HCT116 (cell line): ENCODE measurements around the gene RGCC. TPM values are rescaled to one million over a fixed set of nuclear protein-coding genes. Genes with fewer than 3 reads are reported as not detected.

Experiments used
- ATAC-seq: fragments of 200-7000 bp; cut with Tn5 transposase; 2 replicates; pipeline ENCODE4 v1.9.1; 2020; ENCODE audit warnings: mild to moderate bottlenecking, moderate library complexity
- BruUV-seq: library from RNA; stranded (reverse); fragments of 400-500 nt; replicated peaks from 2 replicates; lab custom pipeline; 2021; lab: Mats Ljungman, UMichigan
- CTCF ChIA-PET: fragments of 300-600 bp; sonication (Branson Sonifier 250); formaldehyde crosslinking; loops from one replicate; lab custom pipeline; 2021; ENCODE audit warnings: antibody characterized with exemption; lab: Charles Lee
- POLR2A ChIA-PET: fragments of 300-600, 350-600 bp; sonication (Branson Sonifier 250); formaldehyde crosslinking; loops from one replicate; lab custom pipeline; 2021; ENCODE audit warnings: antibody characterized with exemption; lab: Charles Lee
- RAD21 ChIA-PET, 2 experiments: fragments of 300-600 bp; sonication (Branson Sonifier 250); formaldehyde crosslinking; loops; one replicate each; lab custom pipeline; 2023; ENCODE audit warnings: low total read pairs in 2 of 2; ENCODE audit not compliant: uncharacterized antibody in 2 of 2, unreplicated experiment in 2 of 2, low non-redundant PET in 1 of 2; lab: Charles Lee
- DNase-seq: peaks from one replicate; pipeline ENCODE4 v3.0.0-alpha.2; 2010; ENCODE audit warnings: low read depth, low spot score
- H2AFZ ChIP-seq: fragments of 200-600 bp; shearing (Covaris generic), sonication (generic); 2 replicates; pipeline ENCODE4 v1.6.1; 2017; ENCODE audit warnings: low read depth, mixed run types, mixed read lengths, antibody characterized with exemption, low read length; ENCODE audit not compliant: poor library complexity, severe bottlenecking
- H3K27ac ChIP-seq: 2 replicates; pipeline ENCODE4 v1.5.1; 2012; ENCODE audit warnings: low read depth, low read length
- H3K27me3 ChIP-seq: fragments of 200-600 bp; sonication (generic); 2 replicates; pipeline ENCODE4 v1.6.1; 2016; ENCODE audit warnings: mixed run types, low read length, mixed read lengths; ENCODE audit not compliant: insufficient read depth
- H3K36me3 ChIP-seq, 2 experiments: fragments of 200-500 bp in 1 of 2; fragments of 200-600 bp in 1 of 2; sonication (Bioruptor generic) in 1 of 2; sonication (generic) in 1 of 2; 2 replicates each; pipeline versions ENCODE4 v1.5.1 to v1.6.1; 2014 to 2016; ENCODE audit warnings: low read length in 2 of 2, inconsistent platforms in 1 of 2, mixed read lengths in 1 of 2, mixed run types in 1 of 2; ENCODE audit not compliant: insufficient read depth in 2 of 2, control insufficient read depth in 1 of 2
- H3K4me1 ChIP-seq, 2 experiments: fragments of 200-600 bp in 1 of 2; sonication (generic) in 1 of 2; 2 replicates each; pipeline versions ENCODE4 v1.5.1 to v1.6.1; 2012 to 2017; ENCODE audit warnings: low read length in 2 of 2, inconsistent platforms in 1 of 2, mild to moderate bottlenecking in 1 of 2, mixed read lengths in 1 of 2, mixed run types in 1 of 2, moderate library complexity in 1 of 2; ENCODE audit not compliant: insufficient read depth in 2 of 2, control insufficient read depth in 1 of 2
- H3K4me2 ChIP-seq: fragments of 200-600 bp; sonication (generic); 2 replicates; pipeline ENCODE4 v1.6.1; 2017; ENCODE audit warnings: mixed run types, low read length, mixed read lengths
- H3K4me3 ChIP-seq, 2 experiments: fragments of 200-600 bp in 1 of 2; sonication (generic) in 1 of 2; replicated peaks in 1 of 2; 2 replicates each; pipeline ENCODE4 v1.5.1; 2011 to 2016; ENCODE audit warnings: low read length in 2 of 2, control low read depth in 1 of 2, low read depth in 1 of 2, mild to moderate bottlenecking in 1 of 2, mixed read lengths in 1 of 2, mixed run types in 1 of 2
- H3K79me2 ChIP-seq: fragments of 200-600 bp; sonication (generic); 2 replicates; pipeline ENCODE4 v1.6.1; 2017; ENCODE audit warnings: mild to moderate bottlenecking, mixed run types, low read length, moderate library complexity, mixed read lengths; ENCODE audit not compliant: insufficient read depth
- H3K9ac ChIP-seq: fragments of 200-600 bp; sonication (generic); 2 replicates; pipeline ENCODE4 v1.6.1; 2016; ENCODE audit warnings: low read length, mixed read lengths
- H3K9me2 ChIP-seq: fragments of 200-600 bp; sonication (generic), shearing (Covaris generic); 2 replicates; pipeline ENCODE4 v1.6.1; 2017; ENCODE audit warnings: mixed run types, mild to moderate bottlenecking, moderate library complexity; ENCODE audit not compliant: insufficient read depth
- H3K9me3 ChIP-seq, 2 experiments: fragments of 200-500 bp in 1 of 2; fragments of 200-600 bp in 1 of 2; sonication (Bioruptor generic) in 1 of 2; sonication (generic) in 1 of 2; 2 replicates each; pipeline ENCODE4 v1.6.1; 2014 to 2017; ENCODE audit warnings: low read length in 2 of 2, mixed read lengths in 2 of 2, inconsistent platforms in 1 of 2, low read depth in 1 of 2, mild to moderate bottlenecking in 1 of 2, mixed run types in 1 of 2, moderate library complexity in 1 of 2; ENCODE audit not compliant: control insufficient read depth in 1 of 2, insufficient read depth in 1 of 2
- H4K20me1 ChIP-seq: fragments of 200-600 bp; sonication (generic), shearing (Covaris generic); 2 replicates; pipeline ENCODE4 v1.6.1; 2017; ENCODE audit warnings: mixed run types, mild to moderate bottlenecking, moderate library complexity; ENCODE audit not compliant: insufficient read depth
- CBX3 ChIP-seq: IDR thresholded peaks from 2 replicates; pipeline ENCODE4 v1.6.1; 2012; ENCODE audit warnings: low read depth
- EZH2phosphoT487 ChIP-seq: fragments of 200-600 bp; IDR thresholded peaks from 2 replicates; pipeline ENCODE4 v1.6.1; 2018; ENCODE audit warnings: antibody characterized with exemption, borderline replicate concordance
- SP1 ChIP-seq: IDR thresholded peaks from 2 replicates; pipeline ENCODE4 v1.6.1; 2012; ENCODE audit warnings: low read depth
- SRF ChIP-seq: IDR thresholded peaks from 2 replicates; pipeline ENCODE4 v1.6.1; 2012; ENCODE audit warnings: low read depth
- TCF7L2 ChIP-seq: IDR thresholded peaks from 2 replicates; pipeline ENCODE4 v1.7.0; 2011; ENCODE audit warnings: borderline replicate concordance, inconsistent platforms; ENCODE audit not compliant: insufficient read depth, insufficient read length; ENCODE audit errors: extremely low read depth
- YY1 ChIP-seq: IDR thresholded peaks from 2 replicates; pipeline ENCODE4 v1.6.1; 2011; ENCODE audit warnings: low read length, low read depth, moderate library complexity, mild to moderate bottlenecking; ENCODE audit not compliant: insufficient replicate concordance; ENCODE audit errors: extremely low read depth
- ZBTB33 ChIP-seq: IDR thresholded peaks from 2 replicates; pipeline ENCODE4 v1.6.1; 2011; ENCODE audit warnings: mild to moderate bottlenecking, low read length, moderate library complexity; ENCODE audit not compliant: insufficient replicate concordance; ENCODE audit errors: extremely low read depth
- ZFX ChIP-seq: fragments of 450-650 bp; IDR thresholded peaks from 2 replicates; pipeline ENCODE4 v1.6.1; 2017
- ZNF274 ChIP-seq: fragments of 200-500 bp; sonication (Bioruptor generic); IDR thresholded peaks from 2 replicates; pipeline ENCODE4 v1.6.1; 2014; ENCODE audit warnings: mild to moderate bottlenecking, low read depth, low read length, inconsistent platforms
- intact Hi-C: fragments of 100-400 bp; cut with micrococcal nuclease; formaldehyde crosslinking; loops from 2 replicates; pipeline ENCODE4 v1.10.0; 2022
- total RNA-seq: library from RNA; stranded (reverse); gene quantifications from one replicate; pipeline ENCODE4 v1.2.1, GENCODE V29; 2021; ENCODE audit not compliant: unreplicated experiment
- TF ChIP-seq, protein P1 (sequence below), 3 experiments: fragments of 200-600 bp in 1 of 3; sonication (generic) in 1 of 3; IDR thresholded peaks in 2 of 3; conservative IDR thresholded peaks in 1 of 3; 2 replicates each; pipeline ENCODE4 v1.5.1; 2012 to 2017; ENCODE audit warnings: low read depth in 2 of 3, low read length in 2 of 3, antibody characterized with exemption in 1 of 3, borderline replicate concordance in 1 of 3, control low read depth in 1 of 3, mild to moderate bottlenecking in 1 of 3, mixed read lengths in 1 of 3, mixed run types in 1 of 3, moderate library complexity in 1 of 3; ENCODE audit not compliant: insufficient read depth in 1 of 3
- TF ChIP-seq, protein P2 (sequence below): IDR thresholded peaks from 2 replicates; pipeline ENCODE4 v1.6.1; 2012; ENCODE audit warnings: low read depth

The RGCC gene
- total RNA-seq, 1 experiment from 2014 or later: 3.2 TPM

GRCh38 chr13:41409611-41410010 is 47.7 kb upstream of the RGCC start:
- ChIA-PET RAD21 (no interaction called here), CTCF (no interaction called here), POLR2A (no interaction called here)
- Histone ChIP-seq H3K4me3 (no peak overlapping the region), H3K79me2 (no peaks in the 10 kb centered on the region), H3K4me1 (0 out of 4 replicates have a peak, but pooled peaks cover 0 to 4% of the 10 kb centered on the region in 2 experiments), H3K27me3 (no peaks in the 10 kb centered on the region), H3K9me2 (no peaks in the 10 kb centered on the region), H3K4me2 (no peak overlapping the region), H3K9me3 (no peaks in the 10 kb centered on the region), H3K36me3 (no peaks in the 10 kb centered on the region), H2AFZ (no peak overlapping the region), H4K20me1 (no peaks in the 10 kb centered on the region), H3K27ac (no peak overlapping the region), H3K9ac (no peak overlapping the region)
- TF ChIP-seq, protein P1, sequence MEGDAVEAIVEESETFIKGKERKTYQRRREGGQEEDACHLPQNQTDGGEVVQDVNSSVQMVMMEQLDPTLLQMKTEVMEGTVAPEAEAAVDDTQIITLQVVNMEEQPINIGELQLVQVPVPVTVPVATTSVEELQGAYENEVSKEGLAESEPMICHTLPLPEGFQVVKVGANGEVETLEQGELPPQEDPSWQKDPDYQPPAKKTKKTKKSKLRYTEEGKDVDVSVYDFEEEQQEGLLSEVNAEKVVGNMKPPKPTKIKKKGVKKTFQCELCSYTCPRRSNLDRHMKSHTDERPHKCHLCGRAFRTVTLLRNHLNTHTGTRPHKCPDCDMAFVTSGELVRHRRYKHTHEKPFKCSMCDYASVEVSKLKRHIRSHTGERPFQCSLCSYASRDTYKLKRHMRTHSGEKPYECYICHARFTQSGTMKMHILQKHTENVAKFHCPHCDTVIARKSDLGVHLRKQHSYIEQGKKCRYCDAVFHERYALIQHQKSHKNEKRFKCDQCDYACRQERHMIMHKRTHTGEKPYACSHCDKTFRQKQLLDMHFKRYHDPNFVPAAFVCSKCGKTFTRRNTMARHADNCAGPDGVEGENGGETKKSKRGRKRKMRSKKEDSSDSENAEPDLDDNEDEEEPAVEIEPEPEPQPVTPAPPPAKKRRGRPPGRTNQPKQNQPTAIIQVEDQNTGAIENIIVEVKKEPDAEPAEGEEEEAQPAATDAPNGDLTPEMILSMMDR (IDR thresholded peaks at IDR 0.05 in 2 of 3, conservative IDR thresholded peaks at IDR 0.05 in 1 of 3; ENCODE audit: borderline replicate concordance in 1 of 3, insufficient read depth in 1 of 3, low read depth in 2 of 3, low read length in 2 of 3): no peak
- TF ChIP-seq SRF (no peak), ZNF274 (no peak), TCF7L2 (no peak)
- BruUV-seq: no TSS peak
- intact Hi-C loops: no loop called here
- DNase-seq (no peak), ATAC-seq (no peak)

DNA sequence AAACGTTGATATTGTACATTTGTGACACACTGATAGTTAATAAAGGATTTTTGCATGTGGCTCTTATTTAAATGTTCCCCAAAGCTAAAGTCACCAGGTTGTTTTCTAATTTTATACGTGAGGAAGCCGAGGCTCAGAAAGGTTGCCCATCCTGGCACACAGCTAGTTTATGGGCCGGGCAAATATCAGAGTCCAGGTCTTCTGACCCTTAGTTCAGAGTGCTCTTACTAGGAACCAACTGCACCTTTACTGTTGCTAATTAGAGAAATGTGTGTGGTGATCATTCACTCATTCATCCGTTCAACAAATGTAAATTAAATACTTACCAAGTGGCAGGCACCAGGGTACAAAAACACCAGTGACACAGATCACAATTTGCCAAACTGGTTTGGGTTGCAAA is 46.3 kb upstream of the RGCC start:
- Histone ChIP-seq H3K9ac (no peak overlapping the region), H4K20me1 (no peaks in the 10 kb centered on the region), H3K27ac (no peak overlapping the region), H3K9me2 (no peaks in the 10 kb centered on the region), H3K9me3 (no peaks in the 10 kb centered on the region), H3K4me1 (0 out of 4 replicates have a peak, but pooled peaks cover 0 to 4% of the 10 kb centered on the region in 2 experiments), H3K4me2 (no peak overlapping the region), H2AFZ (no peak overlapping the region), H3K4me3 (no peak overlapping the region), H3K27me3 (no peaks in the 10 kb centered on the region), H3K36me3 (no peaks in the 10 kb centered on the region), H3K79me2 (no peaks in the 10 kb centered on the region)
- intact Hi-C loops: loop anchor here (1.0 kb wide), 2 partner anchors 241 to 699 kb away; no protein-coding TSS in a partner anchor
- ATAC-seq: no peak
- no TSS peak for BruUV-seq
- ChIA-PET POLR2A (no interaction called here), CTCF (interaction anchor here (1.1 to 2.8 kb wide), 4 partner anchors 36 to 257 kb away, joined by 4 to 30 read pairs (median 4); no protein-coding TSS in a partner anchor), RAD21 (interaction anchor here in 1 of 2 experiments (1.6 kb wide), 1 partner anchor 242 kb away, joined by 7 read pairs; no protein-coding TSS in a partner anchor)
- DNase-seq: no peak
- no peak for TF ChIP-seq SP1
- TF ChIP-seq, protein P2, sequence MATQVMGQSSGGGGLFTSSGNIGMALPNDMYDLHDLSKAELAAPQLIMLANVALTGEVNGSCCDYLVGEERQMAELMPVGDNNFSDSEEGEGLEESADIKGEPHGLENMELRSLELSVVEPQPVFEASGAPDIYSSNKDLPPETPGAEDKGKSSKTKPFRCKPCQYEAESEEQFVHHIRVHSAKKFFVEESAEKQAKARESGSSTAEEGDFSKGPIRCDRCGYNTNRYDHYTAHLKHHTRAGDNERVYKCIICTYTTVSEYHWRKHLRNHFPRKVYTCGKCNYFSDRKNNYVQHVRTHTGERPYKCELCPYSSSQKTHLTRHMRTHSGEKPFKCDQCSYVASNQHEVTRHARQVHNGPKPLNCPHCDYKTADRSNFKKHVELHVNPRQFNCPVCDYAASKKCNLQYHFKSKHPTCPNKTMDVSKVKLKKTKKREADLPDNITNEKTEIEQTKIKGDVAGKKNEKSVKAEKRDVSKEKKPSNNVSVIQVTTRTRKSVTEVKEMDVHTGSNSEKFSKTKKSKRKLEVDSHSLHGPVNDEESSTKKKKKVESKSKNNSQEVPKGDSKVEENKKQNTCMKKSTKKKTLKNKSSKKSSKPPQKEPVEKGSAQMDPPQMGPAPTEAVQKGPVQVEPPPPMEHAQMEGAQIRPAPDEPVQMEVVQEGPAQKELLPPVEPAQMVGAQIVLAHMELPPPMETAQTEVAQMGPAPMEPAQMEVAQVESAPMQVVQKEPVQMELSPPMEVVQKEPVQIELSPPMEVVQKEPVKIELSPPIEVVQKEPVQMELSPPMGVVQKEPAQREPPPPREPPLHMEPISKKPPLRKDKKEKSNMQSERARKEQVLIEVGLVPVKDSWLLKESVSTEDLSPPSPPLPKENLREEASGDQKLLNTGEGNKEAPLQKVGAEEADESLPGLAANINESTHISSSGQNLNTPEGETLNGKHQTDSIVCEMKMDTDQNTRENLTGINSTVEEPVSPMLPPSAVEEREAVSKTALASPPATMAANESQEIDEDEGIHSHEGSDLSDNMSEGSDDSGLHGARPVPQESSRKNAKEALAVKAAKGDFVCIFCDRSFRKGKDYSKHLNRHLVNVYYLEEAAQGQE: no peak
- TF ChIP-seq ZFX: no peak
- no peak for TF ChIP-seq YY1
- TF ChIP-seq EZH2phosphoT487: no peak
- TF ChIP-seq TCF7L2: no peak
- no peak for TF ChIP-seq CBX3
- TF ChIP-seq ZBTB33: no peak
